Neural cell (in vitro differentiated cells): ENCODE results near the gene ELF1. TPM values are rescaled to one million over a fixed set of nuclear protein-coding genes. Genes with fewer than 3 reads are reported as not detected.

ENCODE experiments used
- H2AFZ ChIP-seq: fragments of 200-600, 300-800 bp; sonication (generic), shearing (Covaris generic); 2 replicates; pipeline ENCODE4 v1.6.0; 2014; ENCODE audit warnings: low read depth, mild to moderate bottlenecking, antibody characterized with exemption, low read length, moderate library complexity
- H3F3A ChIP-seq: fragments of 200-600 bp; shearing (Covaris generic); 2 replicates; pipeline ENCODE4 v1.6.1; 2016; ENCODE audit warnings: mild to moderate bottlenecking, moderate library complexity, mixed read lengths, antibody characterized with exemption, low read length; ENCODE audit not compliant: insufficient read depth, poor library complexity, severe bottlenecking
- H3K27ac ChIP-seq: fragments of 200-600, 300-800 bp; sonication (generic), shearing (Covaris generic); 2 replicates; pipeline ENCODE4 v1.5.1; 2014; ENCODE audit warnings: mild to moderate bottlenecking, low read length, moderate library complexity
- H3K27me3 ChIP-seq: fragments of 300-800, 200-600 bp; sonication (generic), shearing (Covaris generic); 2 replicates; pipeline ENCODE4 v1.6.0; 2014; ENCODE audit warnings: mild to moderate bottlenecking, low read depth, low read length, moderate library complexity; ENCODE audit not compliant: insufficient read depth
- H3K36me3 ChIP-seq: fragments of 300-800, 200-600 bp; sonication (generic), shearing (Covaris generic); 2 replicates; pipeline ENCODE4 v1.5.1; 2014; ENCODE audit warnings: mild to moderate bottlenecking, antibody characterized with exemption, low read length, moderate library complexity; ENCODE audit not compliant: insufficient read depth
- H3K4me2 ChIP-seq: fragments of 300-800, 200-600 bp; sonication (generic), shearing (Covaris generic); 2 replicates; pipeline ENCODE4 v1.6.0; 2014; ENCODE audit warnings: mild to moderate bottlenecking, low read length
- H3K4me3 ChIP-seq: fragments of 300-800, 200-600 bp; sonication (generic), shearing (Covaris generic); 2 replicates; pipeline ENCODE4 v1.5.1; 2014; ENCODE audit warnings: mild to moderate bottlenecking, low read length, moderate library complexity
- H3K79me2 ChIP-seq: fragments of 200-600 bp; shearing (Covaris generic); replicated peaks from 2 replicates; pipeline ENCODE4 v1.6.0; 2014; ENCODE audit warnings: mild to moderate bottlenecking, low read length, moderate library complexity; ENCODE audit not compliant: insufficient read depth
- H3K9ac ChIP-seq: fragments of 300-800, 200-600 bp; sonication (generic), shearing (Covaris generic); 2 replicates; pipeline ENCODE4 v1.6.1; 2016; ENCODE audit warnings: mild to moderate bottlenecking, low read length, mixed read lengths
- H3K9me2 ChIP-seq: fragments of 200-600 bp; shearing (Covaris generic); 2 replicates; pipeline ENCODE4 v1.6.1; 2016; ENCODE audit warnings: mild to moderate bottlenecking, low read length, mixed read lengths; ENCODE audit not compliant: insufficient read depth
- H3K9me3 ChIP-seq: fragments of 200-600, 300-800 bp; sonication (generic), shearing (Covaris generic); 2 replicates; pipeline ENCODE4 v1.6.1; 2016; ENCODE audit warnings: mild to moderate bottlenecking, mixed run types, low read length, moderate library complexity, mixed read lengths
- H4K20me1 ChIP-seq: fragments of 200-600 bp; shearing (Covaris generic); 2 replicates; pipeline ENCODE4 v1.6.1; 2016; ENCODE audit warnings: mild to moderate bottlenecking, mixed run types; ENCODE audit not compliant: insufficient read depth
- CTCF ChIP-seq: fragments of 450-650 bp; IDR thresholded peaks from 2 replicates; pipeline ENCODE4 v1.5.1; 2014; ENCODE audit warnings: antibody characterized with exemption, mild to moderate bottlenecking, moderate library complexity; ENCODE audit not compliant: poor library complexity, severe bottlenecking
- EP300 ChIP-seq: fragments of 450-650 bp; conservative IDR thresholded peaks from 2 replicates; pipeline ENCODE4 v1.6.1; 2014; ENCODE audit warnings: antibody characterized with exemption, mild to moderate bottlenecking, moderate library complexity; ENCODE audit not compliant: poor library complexity, severe bottlenecking
- EZH2 ChIP-seq: fragments of 200-600, 300-800 bp; shearing (Covaris generic), sonication (generic); IDR thresholded peaks from 2 replicates; pipeline ENCODE4 v1.6.1; 2014; ENCODE audit warnings: antibody characterized with exemption, low read length, borderline replicate concordance, mild to moderate bottlenecking; ENCODE audit not compliant: insufficient read depth, poor library complexity, severe bottlenecking
- MXI1 ChIP-seq: fragments of 450-650 bp; conservative IDR thresholded peaks from 2 replicates; pipeline ENCODE4 v1.6.1; 2014; ENCODE audit warnings: antibody characterized with exemption, mild to moderate bottlenecking; ENCODE audit not compliant: poor library complexity, severe bottlenecking
- POLR2AphosphoS5 ChIP-seq: IDR thresholded peaks from 2 replicates; pipeline ENCODE4 v1.6.1; 2012
- RAD21 ChIP-seq: fragments of 450-650 bp; conservative IDR thresholded peaks from 2 replicates; pipeline ENCODE4 v1.6.1; 2014; ENCODE audit warnings: antibody characterized with exemption, mild to moderate bottlenecking, moderate library complexity
- REST ChIP-seq: IDR thresholded peaks from 2 replicates; pipeline ENCODE4 v1.6.1; 2012; ENCODE audit warnings: borderline replicate concordance
- SMC3 ChIP-seq: fragments of 450-650 bp; conservative IDR thresholded peaks from 2 replicates; pipeline ENCODE4 v1.6.1; 2014; ENCODE audit warnings: antibody characterized with exemption, mild to moderate bottlenecking, moderate library complexity; ENCODE audit not compliant: poor library complexity
- TAF1 ChIP-seq: IDR thresholded peaks from 2 replicates; pipeline ENCODE4 v1.6.1; 2012; ENCODE audit warnings: low read depth
- polyA plus RNA-seq: library from polyadenylated mRNA; depleted of rRNA; stranded (reverse); fragments of >200 nt; gene quantifications from 2 replicates; pipeline ENCODE4 v1.2.3, GENCODE V29; 2014

The ELF1 gene
- polyA plus RNA-seq, 1 donor from 2014 or later, result 2.0 TPM

GRCh38 chr13:40983259-40983658, 35.9 kb downstream of the ELF1 start:
- no peak overlapping the region for H3K27ac ChIP-seq

GRCh38 chr13:40982772-40983171, 36.3 kb downstream of the ELF1 start:
- no peaks in the 10 kb centered on the region for H3K9me3 ChIP-seq
- no peaks in the 10 kb centered on the region for H3K79me2 ChIP-seq
- no peak for TF ChIP-seq POLR2AphosphoS5
- no peak for TF ChIP-seq REST
- TF ChIP-seq SMC3, result no peak
- TF ChIP-seq CTCF, result no peak
- TF ChIP-seq MXI1, result no peak
- no peak for TF ChIP-seq EZH2
- no peak for TF ChIP-seq TAF1

More at GRCh38 chr13:40983259-40983658, 35.9 kb downstream of the ELF1 start:
- no peaks in the 10 kb centered on the region for H3K36me3 ChIP-seq
- no peaks in the 10 kb centered on the region for H3K79me2 ChIP-seq
- H3K4me2 ChIP-seq, result no peak overlapping the region
- H2AFZ ChIP-seq, result no peak overlapping the region
- H4K20me1 ChIP-seq, result no peaks in the 10 kb centered on the region
- no peaks in the 10 kb centered on the region for H3K9me3 ChIP-seq
- no peaks in the 10 kb centered on the region for H3K27me3 ChIP-seq
- no peaks in the 10 kb centered on the region for H3K9me2 ChIP-seq
- no peak overlapping the region for H3K4me3 ChIP-seq
- no peak for TF ChIP-seq EZH2
- TF ChIP-seq CTCF, result no peak
- TF ChIP-seq POLR2AphosphoS5, result no peak
- no peak for TF ChIP-seq REST
- no peak for TF ChIP-seq MXI1
- TF ChIP-seq TAF1, result no peak
- TF ChIP-seq SMC3, result no peak
- TF ChIP-seq RAD21, result no peak
- no peak for TF ChIP-seq EP300
- no peaks in the 10 kb centered on the region for H3F3A ChIP-seq
- H3K9ac ChIP-seq, result no peak overlapping the region

More at GRCh38 chr13:40982772-40983171, 36.3 kb downstream of the ELF1 start:
- no peaks in the 10 kb centered on the region for H4K20me1 ChIP-seq
- H2AFZ ChIP-seq, result no peak overlapping the region
- no peaks in the 10 kb centered on the region for H3K9me2 ChIP-seq
- no peak overlapping the region for H3K9ac ChIP-seq
- H3K4me2 ChIP-seq, result no peak overlapping the region
- H3F3A ChIP-seq, result no peaks in the 10 kb centered on the region
- H3K36me3 ChIP-seq, result no peaks in the 10 kb centered on the region
- no peak overlapping the region for H3K4me3 ChIP-seq
- H3K27ac ChIP-seq, result no peak overlapping the region
- H3K27me3 ChIP-seq, result no peaks in the 10 kb centered on the region
